Upper lobe of left lung (tissue), 4 donors: ENCODE data around the gene TTC7B.

Experiments
- EP300 ChIP-seq, 4 donors: sonication (generic); formaldehyde crosslinking; IDR thresholded peaks; one replicate each; pipeline ENCODE4 v1.5.1; 2017; ENCODE audit warnings: antibody characterized with exemption in 4 of 4, control low read depth in 2 of 4
- TF ChIP-seq, protein P1 (sequence below), 6 experiments: fragments of 450-650 bp in 4 of 6; fragments of 200-600 bp in 2 of 6; sonication (generic) in 2 of 6; IDR thresholded peaks; one replicate each; pipeline ENCODE4 v1.5.1; 2016 to 2019; ENCODE audit warnings: antibody characterized with exemption in 6 of 6

- TF ChIP-seq, protein P1, sequence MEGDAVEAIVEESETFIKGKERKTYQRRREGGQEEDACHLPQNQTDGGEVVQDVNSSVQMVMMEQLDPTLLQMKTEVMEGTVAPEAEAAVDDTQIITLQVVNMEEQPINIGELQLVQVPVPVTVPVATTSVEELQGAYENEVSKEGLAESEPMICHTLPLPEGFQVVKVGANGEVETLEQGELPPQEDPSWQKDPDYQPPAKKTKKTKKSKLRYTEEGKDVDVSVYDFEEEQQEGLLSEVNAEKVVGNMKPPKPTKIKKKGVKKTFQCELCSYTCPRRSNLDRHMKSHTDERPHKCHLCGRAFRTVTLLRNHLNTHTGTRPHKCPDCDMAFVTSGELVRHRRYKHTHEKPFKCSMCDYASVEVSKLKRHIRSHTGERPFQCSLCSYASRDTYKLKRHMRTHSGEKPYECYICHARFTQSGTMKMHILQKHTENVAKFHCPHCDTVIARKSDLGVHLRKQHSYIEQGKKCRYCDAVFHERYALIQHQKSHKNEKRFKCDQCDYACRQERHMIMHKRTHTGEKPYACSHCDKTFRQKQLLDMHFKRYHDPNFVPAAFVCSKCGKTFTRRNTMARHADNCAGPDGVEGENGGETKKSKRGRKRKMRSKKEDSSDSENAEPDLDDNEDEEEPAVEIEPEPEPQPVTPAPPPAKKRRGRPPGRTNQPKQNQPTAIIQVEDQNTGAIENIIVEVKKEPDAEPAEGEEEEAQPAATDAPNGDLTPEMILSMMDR (IDR thresholded peaks at IDR 0.05): no peak
- no peak for TF ChIP-seq EP300 (IDR thresholded peaks at IDR 0.05)
Measured at GRCh38 chr14:90742729-90743128, 73.5 kb downstream of the TTC7B start.
